Skeletal muscle tissue (tissue), 4 donors: Measurements from ENCODE around the gene CTU1. TPM values are rescaled to one million over a fixed set of nuclear protein-coding genes. Genes with fewer than 3 reads are reported as not detected.

ENCODE experiments used
- H3K27ac ChIP-seq: one replicate; pipeline ENCODE4 v1.7.0; 2013; ENCODE audit warnings: mild to moderate bottlenecking, low read depth, low read length, inconsistent platforms
- H3K27me3 ChIP-seq, 3 donors: one replicate each; pipeline ENCODE4 v1.7.0; 2013; ENCODE audit warnings: low read length in 3 of 3; ENCODE audit not compliant: control insufficient read depth in 3 of 3, insufficient read depth in 3 of 3
- H3K36me3 ChIP-seq, 3 donors: one replicate each; pipeline ENCODE4 v1.7.0; 2013; ENCODE audit warnings: low read length in 3 of 3; ENCODE audit not compliant: control insufficient read depth in 3 of 3, insufficient read depth in 3 of 3
- H3K4me1 ChIP-seq, 3 donors: one replicate each; pipeline ENCODE4 v1.7.0; 2013; ENCODE audit warnings: low read length in 3 of 3, mild to moderate bottlenecking in 3 of 3; ENCODE audit not compliant: control insufficient read depth in 3 of 3, insufficient read depth in 3 of 3
- H3K4me3 ChIP-seq, 3 donors: one replicate each; pipeline ENCODE4 v1.7.0; 2013; ENCODE audit warnings: low read length in 3 of 3
- H3K9ac ChIP-seq, 3 donors: one replicate each; pipeline ENCODE4 v1.7.0; 2013; ENCODE audit warnings: low read length in 3 of 3, mild to moderate bottlenecking in 3 of 3, moderate library complexity in 2 of 3, low read depth in 1 of 3
- H3K9me3 ChIP-seq, 3 donors: one replicate each; pipeline ENCODE4 v1.7.0; 2013; ENCODE audit warnings: low read length in 3 of 3; ENCODE audit not compliant: control insufficient read depth in 3 of 3
- total RNA-seq: library from RNA; depleted of rRNA; stranded (reverse); fragments of >200 nt; gene quantifications from one replicate; pipeline ENCODE4 v1.2.3, GENCODE V29; 2014
- donor health status: Osteomylitis.

CTU1 gene
- total RNA-seq, 1 donor from 2014 or later: 4.2 TPM

DNA sequence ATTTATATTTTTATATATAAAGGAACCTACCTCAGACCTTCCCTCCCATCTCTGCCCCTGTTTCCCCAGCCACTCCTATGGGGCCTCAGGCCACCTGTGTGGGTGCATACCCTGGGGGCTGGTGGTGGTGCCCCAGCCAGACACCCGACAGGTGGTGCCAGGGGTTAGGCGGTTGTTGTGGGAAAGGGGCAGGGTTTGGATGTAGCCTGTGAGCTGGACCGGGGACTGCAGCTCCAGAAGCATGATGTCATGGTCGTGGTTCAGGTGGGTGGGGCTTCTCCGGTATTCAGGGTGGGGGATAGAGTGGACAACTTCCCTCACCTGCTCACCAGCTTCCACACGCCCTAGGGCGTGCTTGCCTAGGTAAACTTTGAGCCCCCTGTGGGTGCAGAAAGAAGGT is 48.5 kb downstream of the CTU1 start:
- H3K4me1 ChIP-seq: no peaks in the 10 kb centered on the region
- peaks cover 0 to 2% (median 0%) of the 10 kb centered on the region in 3 donors for H3K9me3 ChIP-seq
- H3K27me3 ChIP-seq: peaks cover 10 to 20% (median 11%) of the 10 kb centered on the region in 3 donors
- H3K36me3 ChIP-seq: no peaks in the 10 kb centered on the region
- H3K27ac ChIP-seq: no peak overlapping the region
- no peak overlapping the region for H3K4me3 ChIP-seq
- no peak overlapping the region for H3K9ac ChIP-seq

DNA sequence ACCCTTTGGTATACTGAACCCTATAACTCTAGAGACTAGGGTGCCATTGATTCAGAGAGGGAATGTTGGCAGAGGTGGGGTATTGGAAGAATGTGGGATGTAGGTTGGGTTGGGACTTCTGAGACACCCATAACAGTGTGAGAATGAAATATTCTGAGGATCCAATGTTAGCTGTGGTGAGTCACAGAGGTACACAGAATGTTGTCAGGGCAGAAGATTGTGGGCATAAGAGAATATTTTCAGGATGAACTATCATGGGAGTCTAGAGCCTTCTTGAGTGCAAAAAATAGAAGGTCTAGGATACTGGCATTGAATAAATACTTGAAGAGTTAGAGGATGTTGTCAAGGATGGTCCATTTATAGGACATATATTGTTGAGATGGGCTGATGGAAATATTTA is 52.3 kb downstream of the CTU1 start:
- H3K4me1 ChIP-seq: no peaks in the 10 kb centered on the region
- H3K4me3 ChIP-seq: no peak overlapping the region
- H3K27me3 ChIP-seq: peaks cover 0 to 11% (median 4%) of the 10 kb centered on the region in 3 donors
- H3K9ac ChIP-seq: no peak overlapping the region
- H3K36me3 ChIP-seq: no peaks in the 10 kb centered on the region
- H3K9me3 ChIP-seq: peaks cover 0 to 3% (median 0%) of the 10 kb centered on the region in 3 donors
- H3K27ac ChIP-seq: no peak overlapping the region

Other genes with a start within 250 kb of the CTU1 start
- gene KLK2, start 235.0 kb downstream of the CTU1 start, total RNA-seq: not detected
- not detected for gene KLK4, start 197.0 kb downstream of the CTU1 start, total RNA-seq
- not detected for gene KLK5, start 155.4 kb downstream of the CTU1 start, total RNA-seq
- not detected for gene KLK6, start 138.8 kb downstream of the CTU1 start, total RNA-seq
- gene KLK7, start 124.5 kb downstream of the CTU1 start, total RNA-seq: not detected
- not detected for gene KLK8, start 106.8 kb downstream of the CTU1 start, total RNA-seq
- under 0.01 TPM for gene KLK10, start 88.7 kb downstream of the CTU1 start, total RNA-seq
- not detected for gene KLK11, start 81.8 kb downstream of the CTU1 start, total RNA-seq
- not detected for gene KLK12, start 73.4 kb downstream of the CTU1 start, total RNA-seq
- gene KLK13, start 43.3 kb downstream of the CTU1 start, total RNA-seq: not detected
- not detected for gene KLK14, start 25.5 kb downstream of the CTU1 start, total RNA-seq
- gene SIGLEC9, start 16.5 kb upstream of the CTU1 start, total RNA-seq: under 0.01 TPM
- 0.52 TPM for gene SIGLEC7, start 33.9 kb upstream of the CTU1 start, total RNA-seq
- 0.52 TPM for gene CD33, start 116.7 kb upstream of the CTU1 start, total RNA-seq
- not detected for gene SIGLECL1, start 142.7 kb upstream of the CTU1 start, total RNA-seq
- gene IGLON5, start 203.2 kb upstream of the CTU1 start, total RNA-seq: not detected
- gene VSIG10L, start 233.7 kb upstream of the CTU1 start, total RNA-seq: 0.52 TPM